NCI-H146 (cell line): ENCODE results near the gene SLC35E1.
A peak's percentile ranks its signal among the peaks of the same experiment; 100 is the strongest.

ENCODE experiments used
- DNase-seq: peaks from one replicate; lab custom pipeline; 2025; lab: John Stamatoyannopoulos, UW

SLC35E1 gene

DNA sequence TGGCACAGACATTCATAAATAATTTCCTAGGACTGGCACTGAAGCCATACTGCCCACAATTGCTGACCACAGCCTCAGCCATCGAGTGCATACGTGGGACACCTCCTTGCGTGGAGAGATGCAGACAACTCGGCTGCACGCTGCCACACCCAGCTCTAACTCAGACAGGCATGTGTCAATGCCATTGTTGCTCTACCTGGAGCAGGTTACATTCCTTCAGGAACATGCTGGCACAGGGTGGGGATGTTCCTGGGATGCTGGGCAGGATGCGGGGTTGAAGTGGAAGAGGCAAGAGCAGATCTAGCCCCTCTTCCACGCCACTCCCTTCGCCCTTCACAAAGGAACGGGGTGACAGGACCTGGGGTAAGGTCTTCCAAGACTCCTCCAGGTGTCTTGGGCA lies 24.2 kb upstream of the SLC35E1 start:
- no peak for DNase-seq

- no peak for DNase-seq
Measured at GRCh38 chr19:16595097-16595496, 22.9 kb upstream of the SLC35E1 start.

- DNase-seq: no peak
Measured at GRCh38 chr19:16594681-16595091, 22.5 kb upstream of the SLC35E1 start.

DNA sequence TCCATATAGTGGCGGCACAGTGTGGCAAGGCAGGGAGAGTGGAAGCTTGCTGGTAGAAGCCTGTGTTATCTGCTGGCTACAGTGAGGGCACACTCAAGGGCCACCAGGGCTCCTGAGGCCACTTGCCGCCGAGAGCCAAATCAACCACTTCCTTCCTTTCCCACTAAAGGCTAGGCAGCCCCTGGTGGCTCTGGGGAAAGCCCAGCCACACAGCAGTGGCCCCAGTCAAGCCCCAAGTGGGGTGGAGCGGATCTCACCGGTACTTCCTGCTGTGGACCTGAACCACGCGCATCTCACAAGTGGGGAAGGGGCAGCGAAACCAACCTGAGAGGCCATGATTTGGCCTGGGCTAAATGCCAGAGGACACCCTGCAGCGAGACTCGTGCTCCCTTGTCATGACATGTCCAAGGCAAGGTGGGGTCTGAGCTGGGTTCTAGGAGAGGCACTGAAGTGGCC lies 21.9 kb upstream of the SLC35E1 start:
- DNase-seq: no peak

GRCh38 chr19:16593181-16593580 lies 21.0 kb upstream of the SLC35E1 start:
- DNase-seq: no peak

- no peak for DNase-seq
Measured at GRCh38 chr19:16591803-16592556, 19.8 kb upstream of the SLC35E1 start.

GRCh38 chr19:16590876-16591802 lies 18.9 kb upstream of the SLC35E1 start:
- DNase-seq: no peak

- no peak for DNase-seq
Measured at GRCh38 chr19:16589917-16590316, 17.7 kb upstream of the SLC35E1 start.

DNA sequence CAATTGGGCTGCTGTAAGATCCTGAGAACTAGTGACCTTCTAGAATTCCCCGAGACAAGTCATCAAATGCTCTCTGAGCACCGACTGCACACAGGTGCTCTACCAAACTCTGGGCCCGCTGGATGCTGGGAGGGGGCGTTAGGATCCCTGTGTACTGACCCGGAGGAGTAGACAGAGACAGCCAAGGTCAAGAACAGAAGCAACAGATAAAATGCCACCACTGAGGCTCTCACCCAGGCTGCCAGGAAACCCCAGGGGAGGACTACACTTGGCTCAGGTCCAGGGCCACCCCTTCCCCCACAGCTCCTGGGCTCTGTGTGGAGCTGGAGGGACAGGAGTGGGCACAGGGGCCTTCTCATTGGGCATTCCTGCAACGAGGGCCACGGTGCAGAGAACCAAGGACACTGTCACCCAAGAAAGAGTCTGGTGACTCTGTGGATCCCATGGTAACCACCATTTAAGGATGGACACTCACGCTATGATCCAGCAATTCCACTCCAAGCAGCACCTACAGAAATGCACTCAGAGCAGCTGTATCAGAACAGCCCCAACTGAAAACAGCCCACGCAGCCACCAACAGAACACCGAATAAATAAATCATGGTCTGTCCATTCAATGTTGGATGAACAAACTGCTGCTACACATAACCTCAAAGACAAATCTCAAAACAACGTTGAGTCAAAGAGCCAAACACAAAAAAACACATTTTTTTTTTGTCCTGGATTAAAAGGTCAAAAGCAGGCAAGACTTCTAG lies 16.8 kb upstream of the SLC35E1 start:
- DNase-seq: no peak

DNA sequence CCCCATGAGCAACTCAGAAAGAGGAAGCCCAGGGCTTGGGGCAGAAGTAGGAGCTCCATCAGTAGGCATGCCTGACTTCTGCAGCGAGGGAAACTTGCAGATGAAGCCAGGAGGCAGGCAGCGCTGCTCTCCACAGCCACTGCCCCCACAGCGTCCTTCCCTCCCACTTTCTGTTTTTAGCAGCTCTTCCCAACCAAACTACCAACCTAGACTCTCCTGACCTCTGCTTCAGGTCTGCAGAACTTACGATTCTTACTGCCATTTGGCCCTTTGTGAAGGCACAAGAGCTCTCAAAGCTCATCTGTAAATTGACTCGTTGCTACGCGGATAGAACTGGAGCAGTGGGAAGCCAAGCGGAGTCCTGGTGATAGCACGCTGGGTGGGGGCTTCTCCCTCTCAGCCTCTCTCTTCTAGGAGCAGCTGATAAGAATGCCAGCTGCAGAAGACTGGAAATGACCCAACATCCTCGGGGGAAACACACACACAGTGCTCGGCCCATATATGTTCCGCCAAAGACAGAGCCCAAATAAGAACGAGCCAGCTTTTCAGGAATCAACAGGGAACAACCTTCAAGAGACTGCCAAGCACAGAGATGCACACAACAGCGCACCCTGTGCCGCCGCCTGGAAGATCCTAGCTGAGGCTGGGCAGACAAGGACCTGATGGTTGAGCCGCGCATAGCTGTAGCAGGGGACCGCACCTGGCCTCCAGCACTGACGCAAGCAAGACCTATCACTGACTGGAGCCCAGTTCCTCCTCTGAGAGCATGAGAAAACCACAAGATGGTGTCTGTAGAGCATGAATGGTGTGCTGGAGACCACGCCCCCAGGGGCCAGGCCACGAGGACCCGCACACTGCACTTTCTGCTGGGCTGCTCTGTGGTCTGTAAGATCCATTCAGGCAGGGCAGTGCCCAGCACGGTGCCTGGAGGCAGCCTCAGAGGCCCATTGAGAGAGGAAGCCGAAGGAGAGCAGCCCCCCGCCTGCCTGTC lies 15.9 kb upstream of the SLC35E1 start:
- peak; percentile 74 for DNase-seq

- peak; percentile 40 for DNase-seq
Measured at GRCh38 chr19:16586991-16587832, 15.0 kb upstream of the SLC35E1 start.

DNA sequence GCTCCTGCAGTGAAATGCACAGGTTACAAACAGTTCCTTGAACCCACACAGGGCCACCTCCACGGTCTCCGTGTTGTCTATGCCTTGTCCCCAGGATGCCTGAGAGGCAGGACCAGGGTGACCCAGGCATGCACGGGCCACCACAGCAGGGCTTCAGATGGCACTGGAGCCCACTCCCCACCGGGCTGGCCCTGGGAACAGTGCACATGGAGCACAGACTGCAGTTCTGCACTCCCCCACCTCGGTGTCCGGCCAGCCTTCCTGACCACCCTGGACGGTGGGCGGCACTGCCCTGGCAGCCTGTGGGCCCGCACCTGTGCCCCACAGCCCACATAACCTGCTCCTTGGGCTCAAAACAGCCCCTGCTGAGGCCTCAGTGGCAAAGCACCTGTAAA lies 14.3 kb upstream of the SLC35E1 start:
- no peak for DNase-seq

DNA sequence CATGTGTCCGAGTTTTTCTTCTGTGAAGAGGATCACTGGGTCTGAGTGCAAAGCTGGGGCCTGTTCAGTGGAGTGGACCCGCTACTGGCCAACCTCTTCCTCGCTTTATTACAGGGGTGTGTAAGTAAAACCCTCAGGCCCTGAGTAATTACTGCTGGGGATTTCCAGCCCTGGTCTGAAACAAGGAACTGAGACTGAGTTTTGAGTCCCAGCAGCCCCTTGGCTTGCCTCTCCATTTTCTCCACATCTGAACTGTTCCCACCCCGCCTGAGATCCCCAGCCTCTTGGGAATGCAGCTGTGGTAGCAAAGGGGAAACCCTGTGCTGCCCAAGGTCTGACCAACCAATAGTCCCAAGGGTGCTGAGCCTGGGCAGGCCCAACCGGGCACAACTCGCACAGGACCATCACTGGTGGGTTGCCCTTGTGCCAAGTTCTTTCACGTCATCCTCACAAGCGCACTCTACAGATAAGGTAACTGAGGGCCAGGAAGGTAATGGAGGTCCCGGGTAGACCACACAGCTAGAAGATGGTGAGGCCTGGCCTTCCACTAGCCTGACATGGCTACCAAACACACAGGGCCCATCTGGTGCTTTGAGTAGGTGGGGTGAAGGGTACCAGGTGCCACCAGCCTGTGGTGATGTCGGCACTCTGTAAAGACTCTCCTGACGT lies 13.7 kb upstream of the SLC35E1 start:
- DNase-seq: no peak

DNA sequence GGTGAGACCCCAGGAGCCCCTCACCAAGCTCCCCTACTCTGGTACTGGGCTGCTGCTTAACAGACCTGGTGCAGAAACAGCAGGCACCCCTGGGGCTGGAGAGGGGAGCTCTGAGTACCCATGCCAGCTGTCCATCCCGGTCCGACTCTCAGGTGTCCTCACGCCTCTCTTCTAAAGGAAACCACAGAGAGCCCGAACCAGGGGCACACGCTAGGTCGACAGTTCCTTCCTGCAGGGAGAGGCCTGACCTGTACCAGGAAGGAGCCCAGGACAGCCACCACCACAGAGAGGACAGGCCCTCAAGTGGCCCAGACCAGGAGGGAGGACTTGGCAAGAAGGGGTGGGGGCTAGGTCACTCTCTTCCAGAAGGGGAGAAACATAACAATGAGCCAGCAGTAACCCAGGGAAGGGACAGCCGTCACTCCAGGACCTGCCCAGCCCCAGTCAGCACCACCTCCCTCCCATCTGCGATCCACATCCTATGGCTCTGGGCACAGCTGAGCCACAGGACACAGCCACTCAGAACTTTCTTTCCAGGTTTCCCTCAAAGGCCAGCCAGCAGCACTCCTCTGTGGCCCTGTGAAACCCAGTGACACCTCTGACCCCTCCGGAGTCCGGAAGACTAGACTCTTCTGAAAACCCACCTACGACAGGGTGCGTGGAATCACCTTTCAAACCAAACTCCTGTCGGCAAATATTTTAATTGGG lies 13.0 kb upstream of the SLC35E1 start:
- no peak for DNase-seq

- DNase-seq: peak; percentile 58
Measured at GRCh38 chr19:16584248-16585093, 12.3 kb upstream of the SLC35E1 start.

- no peak for DNase-seq
Measured at GRCh38 chr19:16582486-16583261, 10.5 kb upstream of the SLC35E1 start.

DNA sequence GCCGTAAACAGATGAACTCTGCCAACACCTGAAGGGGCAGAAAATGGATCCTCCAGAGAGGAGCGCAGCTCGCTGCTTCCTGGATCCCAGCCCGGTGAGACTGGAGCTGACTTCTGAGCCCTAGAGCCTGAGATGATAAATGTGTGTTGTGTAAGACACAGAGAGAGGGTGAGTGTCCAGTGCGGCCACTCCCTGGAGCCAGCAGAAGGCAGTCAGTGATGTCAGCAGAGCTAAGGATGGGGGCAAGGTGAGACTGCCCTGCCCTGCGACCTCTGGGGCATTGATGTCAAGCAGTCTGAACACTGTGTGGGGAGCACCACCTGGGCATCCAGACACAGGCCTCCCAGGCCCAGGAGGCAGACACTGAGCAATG lies 9.7 kb upstream of the SLC35E1 start:
- DNase-seq: no peak
